Epidermal melanocyte (primary cell): ENCODE measurements around the gene MAPKAP1.
"Not testable (repeated sequence)": the region's sequence is repeated elsewhere in the genome, so short reads cannot be mapped to it uniquely, and the experiment has no call there.

ENCODE experiments used
- DNase-seq: peaks from one replicate; pipeline ENCODE4 v3.0.0; 2011; ENCODE audit warnings: low spot score; ENCODE audit not compliant: insufficient read length

MAPKAP1 gene

GRCh38 chr9:125566051-125566450 lies 141.0 kb downstream of the MAPKAP1 start:
- not testable (repeated sequence) for DNase-seq

GRCh38 chr9:125565126-125565525 lies 141.9 kb downstream of the MAPKAP1 start:
- DNase-seq: no peak

- no peak for DNase-seq
Measured at GRCh38 chr9:125564631-125565030, 142.4 kb downstream of the MAPKAP1 start.

- DNase-seq: no peak
Measured at GRCh38 chr9:125561509-125562148, 145.4 kb downstream of the MAPKAP1 start.

GRCh38 chr9:125559894-125560293 lies 147.1 kb downstream of the MAPKAP1 start:
- DNase-seq: no peak

GRCh38 chr9:125559194-125559593 lies 147.8 kb downstream of the MAPKAP1 start:
- DNase-seq: no peak

GRCh38 chr9:125558453-125559092 lies 148.4 kb downstream of the MAPKAP1 start:
- DNase-seq: peak; percentile 75

- DNase-seq: no peak
Measured at GRCh38 chr9:125556046-125556721, 150.8 kb downstream of the MAPKAP1 start.

GRCh38 chr9:125554726-125555125 lies 152.3 kb downstream of the MAPKAP1 start:
- no peak for DNase-seq

- no peak for DNase-seq
Measured at GRCh38 chr9:125551781-125552180, 155.2 kb downstream of the MAPKAP1 start.

- DNase-seq: no peak
Measured at GRCh38 chr9:125549891-125550885, 156.8 kb downstream of the MAPKAP1 start.

- DNase-seq: no peak
Measured at GRCh38 chr9:125549465-125549871, 157.5 kb downstream of the MAPKAP1 start.

GRCh38 chr9:125549039-125549438 lies 158.0 kb downstream of the MAPKAP1 start:
- DNase-seq: no peak

GRCh38 chr9:125548141-125548540 lies 158.9 kb downstream of the MAPKAP1 start:
- no peak for DNase-seq

- DNase-seq: no peak
Measured at GRCh38 chr9:125547368-125547767, 159.6 kb downstream of the MAPKAP1 start.

- DNase-seq: no peak
Measured at GRCh38 chr9:125545845-125546244, 161.2 kb downstream of the MAPKAP1 start.

GRCh38 chr9:125544988-125545651 lies 161.9 kb downstream of the MAPKAP1 start:
- DNase-seq: no peak

- DNase-seq: no peak
Measured at GRCh38 chr9:125544484-125544883, 162.5 kb downstream of the MAPKAP1 start.

GRCh38 chr9:125541840-125542243 lies 165.2 kb downstream of the MAPKAP1 start:
- no peak for DNase-seq

- no peak for DNase-seq
Measured at GRCh38 chr9:125540497-125540896, 166.5 kb downstream of the MAPKAP1 start.

- DNase-seq: peak; percentile 71
Measured at GRCh38 chr9:125538092-125538473, 168.9 kb downstream of the MAPKAP1 start.
